HL-60 (cell line): ENCODE data around the gene LAMB3.

ENCODE experiments used
- GABPA ChIP-seq: IDR thresholded peaks from 2 replicates; pipeline ENCODE4 v1.6.1; 2012; ENCODE audit warnings: low read depth
- REST ChIP-seq: IDR thresholded peaks from 2 replicates; pipeline ENCODE4 v1.6.1; 2012; ENCODE audit warnings: low read depth; ENCODE audit not compliant: insufficient replicate concordance
- TF ChIP-seq, protein P1 (sequence below): IDR thresholded peaks from one replicate; pipeline ENCODE4 v1.5.1; 2011; ENCODE audit warnings: low read length, control low read depth, inconsistent platforms; ENCODE audit not compliant: insufficient read depth

- no peak for TF ChIP-seq REST
- TF ChIP-seq, protein P1, sequence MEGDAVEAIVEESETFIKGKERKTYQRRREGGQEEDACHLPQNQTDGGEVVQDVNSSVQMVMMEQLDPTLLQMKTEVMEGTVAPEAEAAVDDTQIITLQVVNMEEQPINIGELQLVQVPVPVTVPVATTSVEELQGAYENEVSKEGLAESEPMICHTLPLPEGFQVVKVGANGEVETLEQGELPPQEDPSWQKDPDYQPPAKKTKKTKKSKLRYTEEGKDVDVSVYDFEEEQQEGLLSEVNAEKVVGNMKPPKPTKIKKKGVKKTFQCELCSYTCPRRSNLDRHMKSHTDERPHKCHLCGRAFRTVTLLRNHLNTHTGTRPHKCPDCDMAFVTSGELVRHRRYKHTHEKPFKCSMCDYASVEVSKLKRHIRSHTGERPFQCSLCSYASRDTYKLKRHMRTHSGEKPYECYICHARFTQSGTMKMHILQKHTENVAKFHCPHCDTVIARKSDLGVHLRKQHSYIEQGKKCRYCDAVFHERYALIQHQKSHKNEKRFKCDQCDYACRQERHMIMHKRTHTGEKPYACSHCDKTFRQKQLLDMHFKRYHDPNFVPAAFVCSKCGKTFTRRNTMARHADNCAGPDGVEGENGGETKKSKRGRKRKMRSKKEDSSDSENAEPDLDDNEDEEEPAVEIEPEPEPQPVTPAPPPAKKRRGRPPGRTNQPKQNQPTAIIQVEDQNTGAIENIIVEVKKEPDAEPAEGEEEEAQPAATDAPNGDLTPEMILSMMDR = no peak
- TF ChIP-seq GABPA = no peak
Measured at GRCh38 chr1:209662879-209663327, 10.7 kb upstream of the LAMB3 start.
